ENCODE measurements around the gene TACC2.

Gene TACC2

DNA sequence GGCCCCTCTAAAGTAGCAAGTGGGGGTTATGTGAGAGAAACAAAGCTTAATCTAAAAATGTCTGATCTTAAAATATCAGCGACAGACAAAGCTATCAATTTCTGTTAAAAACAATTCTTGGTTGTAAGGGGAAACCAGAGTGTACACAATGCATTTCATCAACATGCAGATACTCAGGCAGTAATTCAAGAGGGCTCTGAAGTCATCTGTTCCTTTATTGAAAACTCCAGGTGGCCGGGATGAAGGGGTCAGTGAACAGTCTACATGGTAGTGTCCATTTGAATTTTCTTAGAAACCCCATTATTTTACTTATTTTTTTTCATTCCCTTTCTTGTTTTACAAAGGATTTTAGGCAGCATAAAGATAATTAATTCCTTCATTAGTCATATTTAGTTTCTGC, 245.5 kb downstream of the TACC2 start:
- no peak overlapping the region for H3K27ac ChIP-seq (ENCODE audit: low read depth, low read length)
- no peaks in the 10 kb centered on the region for H3K79me2 ChIP-seq (ENCODE audit: insufficient read depth, low read length)
- H4K20me1 ChIP-seq (ENCODE audit: low read depth, low read length): no peaks in the 10 kb centered on the region
- no peaks in the 10 kb centered on the region for H3K9me2 ChIP-seq (replicated peaks; ENCODE audit: insufficient read depth, low read length)
- H3K9ac ChIP-seq (ENCODE audit: low read length): no peak overlapping the region
- H3K4me3 ChIP-seq (ENCODE audit: insufficient read depth, low read length, poor library complexity, severe bottlenecking): no peak overlapping the region
- no peaks in the 10 kb centered on the region for H3K36me3 ChIP-seq (ENCODE audit: low read length)
- H2AFZ ChIP-seq (ENCODE audit: low read depth, low read length, severe bottlenecking): no peak overlapping the region
- TF ChIP-seq, protein P1, sequence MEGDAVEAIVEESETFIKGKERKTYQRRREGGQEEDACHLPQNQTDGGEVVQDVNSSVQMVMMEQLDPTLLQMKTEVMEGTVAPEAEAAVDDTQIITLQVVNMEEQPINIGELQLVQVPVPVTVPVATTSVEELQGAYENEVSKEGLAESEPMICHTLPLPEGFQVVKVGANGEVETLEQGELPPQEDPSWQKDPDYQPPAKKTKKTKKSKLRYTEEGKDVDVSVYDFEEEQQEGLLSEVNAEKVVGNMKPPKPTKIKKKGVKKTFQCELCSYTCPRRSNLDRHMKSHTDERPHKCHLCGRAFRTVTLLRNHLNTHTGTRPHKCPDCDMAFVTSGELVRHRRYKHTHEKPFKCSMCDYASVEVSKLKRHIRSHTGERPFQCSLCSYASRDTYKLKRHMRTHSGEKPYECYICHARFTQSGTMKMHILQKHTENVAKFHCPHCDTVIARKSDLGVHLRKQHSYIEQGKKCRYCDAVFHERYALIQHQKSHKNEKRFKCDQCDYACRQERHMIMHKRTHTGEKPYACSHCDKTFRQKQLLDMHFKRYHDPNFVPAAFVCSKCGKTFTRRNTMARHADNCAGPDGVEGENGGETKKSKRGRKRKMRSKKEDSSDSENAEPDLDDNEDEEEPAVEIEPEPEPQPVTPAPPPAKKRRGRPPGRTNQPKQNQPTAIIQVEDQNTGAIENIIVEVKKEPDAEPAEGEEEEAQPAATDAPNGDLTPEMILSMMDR (IDR thresholded peaks at IDR 0.05; ENCODE audit: insufficient read depth, low read length, poor library complexity, severe bottlenecking): no peak
- no peak for TF ChIP-seq EZH2phosphoT487 (conservative IDR thresholded peaks at IDR 0.05; ENCODE audit: low read length)
- no peaks in the 10 kb centered on the region for H3F3A ChIP-seq (ENCODE audit: insufficient read depth)
- H3K9me3 ChIP-seq (ENCODE audit: insufficient read depth, low read length): no peaks in the 10 kb centered on the region
- no peak overlapping the region for H3K4me2 ChIP-seq (ENCODE audit: low read depth, low read length, poor library complexity, severe bottlenecking)
- H3K27me3 ChIP-seq (ENCODE audit: low read length): no peaks in the 10 kb centered on the region

GRCh38 chr10:122236690-122237306, 247.8 kb downstream of the TACC2 start:
- Histone ChIP-seq H3K79me2 (ENCODE audit: insufficient read depth, low read length) (no peaks in the 10 kb centered on the region), H3K9me3 (ENCODE audit: insufficient read depth, low read length) (no peaks in the 10 kb centered on the region), H3K4me2 (ENCODE audit: low read depth, low read length, poor library complexity, severe bottlenecking) (no peak overlapping the region), H3K9ac (ENCODE audit: low read length) (no peak overlapping the region), H3K9me2 (replicated peaks; ENCODE audit: insufficient read depth, low read length) (no peaks in the 10 kb centered on the region), H3F3A (ENCODE audit: insufficient read depth) (no peaks in the 10 kb centered on the region), H3K4me3 (ENCODE audit: insufficient read depth, low read length, poor library complexity, severe bottlenecking) (no peak overlapping the region), H3K27ac (ENCODE audit: low read depth, low read length) (no peak overlapping the region), H3K27me3 (ENCODE audit: low read length) (no peaks in the 10 kb centered on the region), H3K36me3 (ENCODE audit: low read length) (no peaks in the 10 kb centered on the region), H4K20me1 (ENCODE audit: low read depth, low read length) (no peaks in the 10 kb centered on the region), H2AFZ (ENCODE audit: low read depth, low read length, severe bottlenecking) (no peak overlapping the region)
- TF ChIP-seq, protein P1 (IDR thresholded peaks at IDR 0.05; ENCODE audit: insufficient read depth, low read length, poor library complexity, severe bottlenecking): no peak
- TF ChIP-seq EZH2phosphoT487 (conservative IDR thresholded peaks at IDR 0.05; ENCODE audit: low read length): no peak

DNA sequence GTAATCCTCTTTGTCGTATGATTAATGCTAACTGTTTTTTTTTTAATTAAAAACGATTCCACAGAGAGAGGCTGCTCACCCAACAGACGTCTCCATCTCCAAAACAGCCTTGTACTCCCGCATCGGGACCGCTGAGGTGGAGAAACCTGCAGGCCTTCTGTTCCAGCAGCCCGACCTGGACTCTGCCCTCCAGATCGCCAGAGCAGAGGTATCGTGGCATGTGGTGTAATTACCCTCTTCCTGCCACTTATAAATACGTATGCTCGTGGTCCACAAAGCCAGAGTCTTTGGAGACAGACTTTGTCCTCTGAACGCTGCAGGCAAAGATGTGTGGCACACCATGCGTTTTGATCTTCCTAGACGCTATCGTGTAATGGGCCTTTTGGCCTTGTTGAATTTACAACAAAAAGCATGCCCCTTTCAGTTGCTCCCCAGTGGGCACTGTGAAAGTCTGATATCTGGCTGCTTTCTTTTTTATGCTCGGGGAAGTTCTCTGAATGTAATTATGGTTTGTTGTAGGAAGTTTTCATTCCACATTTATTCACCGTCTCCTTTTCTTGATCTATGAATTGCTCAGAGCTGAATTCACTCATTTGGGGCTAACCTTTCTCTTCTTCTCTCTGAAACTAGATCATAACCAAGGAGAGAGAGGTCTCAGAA, 248.5 kb downstream of the TACC2 start:
- Histone ChIP-seq H2AFZ (ENCODE audit: low read depth, low read length, severe bottlenecking) (no peak overlapping the region), H3K27me3 (ENCODE audit: low read length) (no peaks in the 10 kb centered on the region), H3K4me2 (ENCODE audit: low read depth, low read length, poor library complexity, severe bottlenecking) (no peak overlapping the region), H3K4me3 (ENCODE audit: insufficient read depth, low read length, poor library complexity, severe bottlenecking) (no peak overlapping the region), H3F3A (ENCODE audit: insufficient read depth) (no peaks in the 10 kb centered on the region), H3K79me2 (ENCODE audit: insufficient read depth, low read length) (no peaks in the 10 kb centered on the region), H3K27ac (ENCODE audit: low read depth, low read length) (no peak overlapping the region), H3K36me3 (ENCODE audit: low read length) (no peaks in the 10 kb centered on the region), H3K9ac (ENCODE audit: low read length) (no peak overlapping the region), H3K9me2 (replicated peaks; ENCODE audit: insufficient read depth, low read length) (no peaks in the 10 kb centered on the region), H4K20me1 (ENCODE audit: low read depth, low read length) (no peaks in the 10 kb centered on the region), H3K9me3 (ENCODE audit: insufficient read depth, low read length) (no peaks in the 10 kb centered on the region)
- TF ChIP-seq EZH2phosphoT487 (conservative IDR thresholded peaks at IDR 0.05; ENCODE audit: low read length): no peak
- TF ChIP-seq, protein P1 (IDR thresholded peaks at IDR 0.05; ENCODE audit: insufficient read depth, low read length, poor library complexity, severe bottlenecking): no peak
